ENCODE measurements around the gene PARVB. TPM values are rescaled to one million over a fixed set of nuclear protein-coding genes. Genes with fewer than 3 reads are reported as not detected.

The PARVB gene
- total and polyA plus RNA-seq, 5 donors from 2014 or later: 3.7 to 20.6 (median 6.2) TPM

GRCh38 chr22:44023404-44024287 lies 456 bp upstream of the PARVB start:
- H3K36me3 ChIP-seq (ENCODE audit: control insufficient read depth, insufficient read depth, low read length): no peaks in the 10 kb centered on the region
- peak overlapping the region; percentile 37 for H3K4me3 ChIP-seq (ENCODE audit: low read depth, low read length)
- no peak overlapping the region for H3K27ac ChIP-seq (ENCODE audit: insufficient read depth, low read length, poor library complexity, severe bottlenecking)
- H3K9me3 Mint-ChIP-seq: no peaks in the 10 kb centered on the region
- peak overlapping the region in 3 of 4 donors; percentile 73 to 89 (median 77) for H3K4me3 Mint-ChIP-seq
- no peaks in the 10 kb centered on the region for H3K9me3 ChIP-seq (ENCODE audit: control insufficient read depth in 2 of 2, low read length in 2 of 2)
- peak overlapping the region in 1 of 3 donors; percentile 25 for H3K27ac Mint-ChIP-seq
- no peaks in the 10 kb centered on the region for H3K36me3 Mint-ChIP-seq
- no peaks in the 10 kb centered on the region for H3K27me3 Mint-ChIP-seq
- no peaks in the 10 kb centered on the region for H3K27me3 ChIP-seq (ENCODE audit: control insufficient read depth, insufficient read depth, low read length)
- H3K4me1 ChIP-seq (ENCODE audit: control insufficient read depth, insufficient read depth, low read length, poor library complexity, severe bottlenecking): peaks cover 36% of the 10 kb centered on the region
- peaks cover 4 to 46% (median 24%) of the 10 kb centered on the region in 4 donors for H3K4me1 Mint-ChIP-seq
- ATAC-seq (ENCODE audit: low read depth in 2 of 2) (peak; percentile 22 to 26), DNase-seq (peak in 1 of 3 donors; percentile 64)

- Mint-ChIP-seq H3K36me3 (no peaks in the 10 kb centered on the region), H3K27me3 (no peaks in the 10 kb centered on the region), H3K27ac (peak overlapping the region; percentile 78 to 98 (median 87)), H3K4me3 (peak overlapping the region; percentile 73 to 87 (median 85)), H3K4me1 (peaks cover 4 to 53% (median 25%) of the 10 kb centered on the region in 4 donors), H3K9me3 (no peaks in the 10 kb centered on the region)
- no peaks in the 10 kb centered on the region for H3K27me3 ChIP-seq (ENCODE audit: control insufficient read depth, insufficient read depth, low read length)
- H3K4me1 ChIP-seq (ENCODE audit: control insufficient read depth, insufficient read depth, low read length, poor library complexity, severe bottlenecking): peaks cover 38% of the 10 kb centered on the region
- H3K9me3 ChIP-seq (ENCODE audit: control insufficient read depth in 2 of 2, low read length in 2 of 2): no peaks in the 10 kb centered on the region
- DNase-seq (no peak), ATAC-seq (ENCODE audit: low read depth in 2 of 2) (peak in 1 of 2 donors; percentile 26)
- H3K27ac ChIP-seq (ENCODE audit: insufficient read depth, low read length, poor library complexity, severe bottlenecking): peak overlapping the region; percentile 87
- peak overlapping the region; percentile 42 for H3K4me3 ChIP-seq (ENCODE audit: low read depth, low read length)
- no peaks in the 10 kb centered on the region for H3K36me3 ChIP-seq (ENCODE audit: control insufficient read depth, insufficient read depth, low read length)
These were observed 1.3 kb downstream of the PARVB start for GRCh38 chr22:44025171-44026065.

- no peaks in the 10 kb centered on the region for H3K9me3 ChIP-seq (ENCODE audit: control insufficient read depth in 2 of 2, low read length in 2 of 2)
These were observed 2.0 kb downstream of the PARVB start for GRCh38 chr22:44026066-44026629.

GRCh38 chr22:44026630-44027511 lies 2.8 kb downstream of the PARVB start:
- peak overlapping the region; percentile 87 for H3K27ac ChIP-seq (ENCODE audit: insufficient read depth, low read length, poor library complexity, severe bottlenecking)
- DNase-seq (peak; percentile 46 to 86 (median 57)), ATAC-seq (ENCODE audit: low read depth in 2 of 2) (peak; percentile 68)
- H3K4me1 ChIP-seq (ENCODE audit: control insufficient read depth, insufficient read depth, low read length, poor library complexity, severe bottlenecking): peaks cover 53% of the 10 kb centered on the region
- H3K4me3 ChIP-seq (ENCODE audit: low read depth, low read length): peak overlapping the region; percentile 58
- Mint-ChIP-seq H3K4me3 (peak overlapping the region; percentile 78 to 87 (median 82)), H3K9me3 (no peaks in the 10 kb centered on the region), H3K4me1 (peaks cover 13 to 67% (median 36%) of the 10 kb centered on the region in 4 donors), H3K27ac (peak overlapping the region; percentile 38 to 98 (median 97)), H3K27me3 (no peaks in the 10 kb centered on the region), H3K36me3 (no peaks in the 10 kb centered on the region)
- no peaks in the 10 kb centered on the region for H3K36me3 ChIP-seq (ENCODE audit: control insufficient read depth, insufficient read depth, low read length)
- H3K9me3 ChIP-seq (ENCODE audit: control insufficient read depth in 2 of 2, low read length in 2 of 2): no peaks in the 10 kb centered on the region
- no peaks in the 10 kb centered on the region for H3K27me3 ChIP-seq (ENCODE audit: control insufficient read depth, insufficient read depth, low read length)

More at GRCh38 chr22:44026066-44026629, 2.0 kb downstream of the PARVB start:
- no peaks in the 10 kb centered on the region for H3K27me3 ChIP-seq (ENCODE audit: control insufficient read depth, insufficient read depth, low read length)
- no peaks in the 10 kb centered on the region for H3K27me3 Mint-ChIP-seq
- H3K9me3 Mint-ChIP-seq: no peaks in the 10 kb centered on the region
- peak overlapping the region; percentile 87 for H3K27ac ChIP-seq (ENCODE audit: insufficient read depth, low read length, poor library complexity, severe bottlenecking)
- DNase-seq (no peak), ATAC-seq (ENCODE audit: low read depth in 2 of 2) (no peak)
- peak overlapping the region; percentile 78 to 98 (median 97) for H3K27ac Mint-ChIP-seq
- no peaks in the 10 kb centered on the region for H3K36me3 Mint-ChIP-seq
- H3K36me3 ChIP-seq (ENCODE audit: control insufficient read depth, insufficient read depth, low read length): no peaks in the 10 kb centered on the region
- H3K4me3 ChIP-seq (ENCODE audit: low read depth, low read length): peak overlapping the region; percentile 26
- H3K4me1 Mint-ChIP-seq: peaks cover 6 to 61% (median 29%) of the 10 kb centered on the region in 4 donors
- peaks cover 45% of the 10 kb centered on the region for H3K4me1 ChIP-seq (ENCODE audit: control insufficient read depth, insufficient read depth, low read length, poor library complexity, severe bottlenecking)
- H3K4me3 Mint-ChIP-seq: peak overlapping the region; percentile 78 to 87 (median 85)

GRCh38 chr22:44028091-44028490 lies 4.0 kb downstream of the PARVB start:
- Histone ChIP-seq H3K27ac (ENCODE audit: insufficient read depth, low read length, poor library complexity, severe bottlenecking) (no peak overlapping the region), H3K27me3 (ENCODE audit: control insufficient read depth, insufficient read depth, low read length) (no peaks in the 10 kb centered on the region), H3K9me3 (ENCODE audit: control insufficient read depth in 2 of 2, low read length in 2 of 2) (no peaks in the 10 kb centered on the region), H3K36me3 (ENCODE audit: control insufficient read depth, insufficient read depth, low read length) (no peaks in the 10 kb centered on the region), H3K4me3 (ENCODE audit: low read depth, low read length) (no peak overlapping the region), H3K4me1 (ENCODE audit: control insufficient read depth, insufficient read depth, low read length, poor library complexity, severe bottlenecking) (peaks cover 57% of the 10 kb centered on the region)
- peak overlapping the region in 2 of 4 donors; percentile 17 to 38 for H3K4me3 Mint-ChIP-seq
- H3K27me3 Mint-ChIP-seq: no peaks in the 10 kb centered on the region
- H3K27ac Mint-ChIP-seq: peak overlapping the region in 2 of 3 donors; percentile 82 to 98
- H3K9me3 Mint-ChIP-seq: no peaks in the 10 kb centered on the region
- peaks cover 16 to 70% (median 41%) of the 10 kb centered on the region in 4 donors for H3K4me1 Mint-ChIP-seq
- H3K36me3 Mint-ChIP-seq: no peaks in the 10 kb centered on the region
- DNase-seq (no peak), ATAC-seq (ENCODE audit: low read depth in 2 of 2) (no peak)

GRCh38 chr22:44029069-44029468 lies 5.0 kb downstream of the PARVB start:
- ATAC-seq (ENCODE audit: low read depth in 2 of 2) (no peak), DNase-seq (no peak)
- peaks cover 52% of the 10 kb centered on the region for H3K4me1 ChIP-seq (ENCODE audit: control insufficient read depth, insufficient read depth, low read length, poor library complexity, severe bottlenecking)
- no peaks in the 10 kb centered on the region for H3K27me3 ChIP-seq (ENCODE audit: control insufficient read depth, insufficient read depth, low read length)
- Mint-ChIP-seq H3K27me3 (no peaks in the 10 kb centered on the region), H3K9me3 (no peaks in the 10 kb centered on the region), H3K36me3 (no peaks in the 10 kb centered on the region), H3K4me1 (peaks cover 16 to 66% (median 41%) of the 10 kb centered on the region in 4 donors), H3K27ac (peak overlapping the region in 1 of 3 donors; percentile 17), H3K4me3 (no peak overlapping the region)
- no peak overlapping the region for H3K4me3 ChIP-seq (ENCODE audit: low read depth, low read length)
- no peaks in the 10 kb centered on the region for H3K36me3 ChIP-seq (ENCODE audit: control insufficient read depth, insufficient read depth, low read length)
- H3K9me3 ChIP-seq (ENCODE audit: control insufficient read depth in 2 of 2, low read length in 2 of 2): no peaks in the 10 kb centered on the region
- H3K27ac ChIP-seq (ENCODE audit: insufficient read depth, low read length, poor library complexity, severe bottlenecking): peak overlapping the region; percentile 37

Measured in CD4-positive, CD25-positive, alpha-beta regulatory T cell (primary cell).